CD4-positive, CD25-positive, alpha-beta regulatory T cell (primary cell): ENCODE data around the gene SPATA24. TPM values are rescaled to one million over a fixed set of nuclear protein-coding genes. Genes with fewer than 3 reads are reported as not detected.

ENCODE experiments used
- ATAC-seq, 2 donors: fragments of 150-1000 bp; cut with Tn5 transposase; one replicate each; pipeline ENCODE4 v1.10.0; 2021; ENCODE audit warnings: low read depth in 2 of 2, moderate number of reproducible peaks in 2 of 2, moderate library complexity in 1 of 2
- DNase-seq, 3 donors: peaks; one replicate each; pipeline versions ENCODE4 v3.0.0 to v3.0.0-alpha.2; 2012 to 2022; ENCODE audit warnings: mixed read lengths in 1 of 3
- H3K27ac ChIP-seq: one replicate; pipeline ENCODE4 v1.7.0; 2013; ENCODE audit warnings: mild to moderate bottlenecking, low read length; ENCODE audit not compliant: insufficient read depth, poor library complexity, severe bottlenecking
- H3K27me3 ChIP-seq: one replicate; pipeline ENCODE4 v1.7.0; 2013; ENCODE audit warnings: low read length; ENCODE audit not compliant: control insufficient read depth, insufficient read depth
- H3K36me3 ChIP-seq: one replicate; pipeline ENCODE4 v1.7.0; 2013; ENCODE audit warnings: mild to moderate bottlenecking, low read length, moderate library complexity; ENCODE audit not compliant: control insufficient read depth, insufficient read depth
- H3K4me1 ChIP-seq: 2 replicates; pipeline ENCODE4 v1.7.0; 2013; ENCODE audit warnings: mild to moderate bottlenecking, low read length; ENCODE audit not compliant: insufficient read depth, control insufficient read depth, poor library complexity, severe bottlenecking
- H3K4me3 ChIP-seq: one replicate; pipeline ENCODE4 v1.7.0; 2013; ENCODE audit warnings: low read depth, mild to moderate bottlenecking, low read length, moderate library complexity
- H3K9me3 ChIP-seq, 2 experiments: 1 replicate in 1 of 2; 2 replicates in 1 of 2; pipeline ENCODE4 v1.7.0; 2013; ENCODE audit warnings: low read length in 2 of 2, mild to moderate bottlenecking in 1 of 2, moderate library complexity in 1 of 2; ENCODE audit not compliant: control insufficient read depth in 2 of 2
- H3K27ac Mint-ChIP-seq, 3 donors: one replicate each; pipeline ENCODE4 v1.8.0; 2020 to 2022; ENCODE audit warnings: mild to moderate bottlenecking in 3 of 3, mixed read lengths in 3 of 3, moderate library complexity in 2 of 3
- H3K27me3 Mint-ChIP-seq: one replicate; pipeline ENCODE4 v1.8.0; 2022; ENCODE audit warnings: mild to moderate bottlenecking, mixed read lengths
- H3K36me3 Mint-ChIP-seq: one replicate; pipeline ENCODE4 v1.8.0; 2020; ENCODE audit warnings: mixed read lengths
- H3K4me1 Mint-ChIP-seq, 4 donors: one replicate each; pipeline ENCODE4 v1.8.0; 2020 to 2022; ENCODE audit warnings: mixed read lengths in 4 of 4, mild to moderate bottlenecking in 1 of 4
- H3K4me3 Mint-ChIP-seq, 4 donors: one replicate each; pipeline ENCODE4 v1.8.0; 2020 to 2022; ENCODE audit warnings: mild to moderate bottlenecking in 4 of 4, mixed read lengths in 4 of 4, moderate library complexity in 3 of 4
- H3K9me3 Mint-ChIP-seq, 7 donors: one replicate each; pipeline ENCODE4 v1.8.0; 2020 to 2022; ENCODE audit warnings: mixed read lengths in 7 of 7, mild to moderate bottlenecking in 3 of 7, moderate library complexity in 2 of 7
- polyA plus RNA-seq, 4 donors: library from polyadenylated mRNA; unstranded; fragments of 300-500 nt; fragmentation: Illumina TruSeq; gene quantifications; one replicate each; pipeline ENCODE4 v1.2.3, GENCODE V29; 2021
- total RNA-seq: library from RNA; stranded (reverse); gene quantifications from one replicate; pipeline ENCODE4 v1.2.3, GENCODE V29; 2022

Gene SPATA24
- total and polyA plus RNA-seq, 5 donors from 2014 or later = 4.4 to 6.8 (median 5.5) TPM

DNA sequence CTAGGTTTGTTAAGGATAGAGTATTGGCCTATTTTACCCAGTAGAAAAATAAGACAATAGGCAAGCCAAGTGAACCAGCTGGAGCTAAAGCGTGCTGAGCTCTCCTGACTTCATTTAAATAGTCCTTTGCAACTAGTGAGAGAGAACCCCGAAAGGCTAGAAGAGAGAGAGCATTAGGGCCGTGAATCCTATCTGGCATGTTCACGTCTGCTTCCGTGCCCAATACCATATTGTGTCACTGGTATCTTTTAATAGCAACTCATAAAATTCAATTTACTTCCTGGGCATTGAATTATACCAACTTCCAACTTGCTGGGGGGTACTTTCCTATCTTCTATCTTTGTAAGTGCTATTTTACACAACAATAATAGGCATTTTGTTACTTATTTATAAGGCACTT, 21.6 kb upstream of the SPATA24 start:
- H3K4me1 Mint-ChIP-seq = peaks cover 14 to 31% (median 17%) of the 10 kb centered on the region in 4 donors
- H3K27me3 Mint-ChIP-seq = no peaks in the 10 kb centered on the region
- no peak overlapping the region for H3K4me3 ChIP-seq
- H3K9me3 ChIP-seq = no peaks in the 10 kb centered on the region
- H3K4me1 ChIP-seq = peaks cover 5% of the 10 kb centered on the region
- H3K36me3 Mint-ChIP-seq = peaks cover 9% of the 10 kb centered on the region
- no peaks in the 10 kb centered on the region for H3K9me3 Mint-ChIP-seq
- H3K27me3 ChIP-seq = no peaks in the 10 kb centered on the region
- no peak overlapping the region for H3K27ac ChIP-seq
- H3K27ac Mint-ChIP-seq = no peak overlapping the region
- peaks cover 13% of the 10 kb centered on the region for H3K36me3 ChIP-seq
- H3K4me3 Mint-ChIP-seq = no peak overlapping the region
- DNase-seq (no peak), ATAC-seq (no peak)

DNA sequence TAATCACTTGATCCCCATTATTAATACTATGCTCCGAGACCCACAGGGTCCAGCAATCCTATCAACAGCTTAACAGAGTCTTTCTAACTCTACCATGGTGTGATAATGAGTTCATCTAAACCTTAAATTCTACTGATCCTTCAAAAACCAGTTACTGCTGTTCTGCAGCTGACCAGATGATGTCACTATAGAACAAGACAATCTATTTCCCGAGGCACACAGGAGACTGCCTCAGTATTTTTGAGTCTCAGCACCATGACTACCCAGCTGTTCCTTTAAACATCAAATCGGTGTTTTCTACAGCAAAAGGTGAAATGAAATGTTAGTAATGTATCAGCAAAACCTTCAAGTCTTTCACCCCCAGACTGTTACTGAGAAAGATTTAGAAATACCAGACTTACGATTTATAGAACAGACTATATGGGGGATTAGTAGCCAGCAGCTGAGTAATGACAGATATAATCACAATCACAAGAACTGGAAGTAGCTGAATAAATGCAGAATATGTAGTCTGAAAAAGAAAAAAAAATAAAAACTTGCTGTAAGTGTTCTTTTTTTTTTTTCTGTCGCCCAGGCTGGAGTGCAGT, 18.5 kb upstream of the SPATA24 start:
- ATAC-seq (peak; percentile 90 to 95), DNase-seq (peak; percentile 46 to 89 (median 83))
- Histone ChIP-seq H3K36me3 (peaks cover 16% of the 10 kb centered on the region), H3K9me3 (no peaks in the 10 kb centered on the region), H3K27me3 (no peaks in the 10 kb centered on the region), H3K4me1 (no peaks in the 10 kb centered on the region), H3K4me3 (no peak overlapping the region), H3K27ac (no peak overlapping the region)
- peaks cover 27% of the 10 kb centered on the region for H3K36me3 Mint-ChIP-seq
- no peaks in the 10 kb centered on the region for H3K9me3 Mint-ChIP-seq
- H3K27me3 Mint-ChIP-seq = no peaks in the 10 kb centered on the region
- H3K4me3 Mint-ChIP-seq = no peak overlapping the region
- peaks cover 6 to 14% (median 9%) of the 10 kb centered on the region in 4 donors for H3K4me1 Mint-ChIP-seq
- H3K27ac Mint-ChIP-seq = peak overlapping the region; percentile 18 to 87 (median 63)

DNA sequence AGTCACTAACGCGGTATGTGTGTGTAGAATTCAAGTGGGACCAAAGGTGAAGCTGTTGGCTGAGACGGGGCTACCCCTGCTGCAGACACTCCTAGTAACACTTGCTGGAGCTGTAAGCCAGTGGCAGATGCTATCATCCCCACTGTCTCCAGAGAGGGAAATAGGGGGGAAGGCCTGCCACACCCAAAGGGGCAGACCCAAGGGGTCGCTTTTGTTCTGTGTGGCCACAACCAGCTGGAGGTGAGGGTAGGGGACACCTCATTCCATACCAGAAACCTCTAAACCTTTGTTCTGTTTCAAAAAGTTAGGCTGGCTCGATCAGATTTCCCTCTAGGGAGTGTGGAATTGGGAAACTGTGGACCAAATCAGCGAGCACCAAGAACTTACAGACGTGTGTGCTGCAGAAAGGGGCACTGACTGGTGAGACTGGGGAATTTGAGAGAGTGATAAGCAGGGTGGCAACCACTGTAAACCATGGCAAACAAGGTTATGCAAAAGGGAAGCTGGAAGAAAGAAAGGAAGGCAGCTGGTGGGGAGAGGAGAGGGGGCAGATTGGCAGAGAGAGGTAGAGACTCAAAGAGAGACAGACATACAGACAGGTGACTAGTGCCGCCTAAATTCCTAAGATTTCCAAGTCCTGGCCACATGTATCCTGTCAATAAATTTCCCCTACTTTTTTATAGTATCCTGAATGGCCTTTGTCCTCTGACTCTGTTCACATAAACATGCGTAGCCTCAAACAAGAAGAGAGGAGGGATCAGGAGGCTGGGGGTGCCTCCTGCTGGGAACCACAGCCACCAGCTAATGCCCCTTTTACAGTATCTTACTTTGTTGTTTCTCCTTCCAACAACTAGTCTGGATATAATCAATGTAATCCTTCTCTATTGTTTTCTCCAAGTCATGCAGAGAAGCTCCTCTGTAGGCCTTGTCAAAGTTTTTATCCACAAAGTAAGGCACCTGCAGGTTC, 15.6 kb upstream of the SPATA24 start:
- Histone ChIP-seq H3K36me3 (peaks cover 15% of the 10 kb centered on the region), H3K27me3 (no peaks in the 10 kb centered on the region), H3K9me3 (no peaks in the 10 kb centered on the region), H3K27ac (no peak overlapping the region), H3K4me3 (no peak overlapping the region), H3K4me1 (peaks cover 20% of the 10 kb centered on the region)
- Mint-ChIP-seq H3K9me3 (no peaks in the 10 kb centered on the region), H3K4me3 (no peak overlapping the region), H3K27me3 (no peaks in the 10 kb centered on the region), H3K4me1 (peaks cover 13 to 33% (median 28%) of the 10 kb centered on the region in 4 donors), H3K27ac (peak overlapping the region in 1 of 3 donors; percentile 38), H3K36me3 (peaks cover 27% of the 10 kb centered on the region)
- DNase-seq = no peak
- no peak for ATAC-seq

DNA sequence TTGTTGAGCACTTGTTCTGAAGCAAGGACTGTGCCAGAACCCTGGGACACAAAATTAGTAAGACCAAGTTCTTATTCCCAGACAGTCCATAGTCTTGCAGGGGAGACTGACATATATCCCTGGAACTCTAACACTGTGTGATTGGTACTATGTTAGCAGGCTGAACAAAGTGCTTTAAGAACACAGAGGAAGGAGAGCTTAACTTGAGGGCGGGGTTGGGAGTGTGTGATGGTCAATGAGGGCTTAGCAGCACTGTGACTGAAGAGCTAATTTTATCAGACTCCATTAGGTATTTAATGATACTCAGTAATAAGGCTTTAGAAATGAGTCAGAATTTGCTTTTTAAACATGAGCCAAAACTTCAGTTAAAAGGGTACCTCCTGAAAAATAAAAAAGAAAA, 14.9 kb upstream of the SPATA24 start:
- no peaks in the 10 kb centered on the region for H3K9me3 ChIP-seq
- no peak for DNase-seq
- H3K4me1 Mint-ChIP-seq = peaks cover 18 to 38% (median 33%) of the 10 kb centered on the region in 4 donors
- H3K4me1 ChIP-seq = peaks cover 27% of the 10 kb centered on the region
- no peak overlapping the region for H3K27ac Mint-ChIP-seq
- no peaks in the 10 kb centered on the region for H3K27me3 Mint-ChIP-seq
- H3K9me3 Mint-ChIP-seq = no peaks in the 10 kb centered on the region
- H3K36me3 Mint-ChIP-seq = peaks cover 24% of the 10 kb centered on the region
- no peak overlapping the region for H3K4me3 ChIP-seq
- no peak for ATAC-seq
- no peaks in the 10 kb centered on the region for H3K27me3 ChIP-seq
- no peak overlapping the region for H3K4me3 Mint-ChIP-seq
- H3K36me3 ChIP-seq = peaks cover 8% of the 10 kb centered on the region
- H3K27ac ChIP-seq = no peak overlapping the region

DNA sequence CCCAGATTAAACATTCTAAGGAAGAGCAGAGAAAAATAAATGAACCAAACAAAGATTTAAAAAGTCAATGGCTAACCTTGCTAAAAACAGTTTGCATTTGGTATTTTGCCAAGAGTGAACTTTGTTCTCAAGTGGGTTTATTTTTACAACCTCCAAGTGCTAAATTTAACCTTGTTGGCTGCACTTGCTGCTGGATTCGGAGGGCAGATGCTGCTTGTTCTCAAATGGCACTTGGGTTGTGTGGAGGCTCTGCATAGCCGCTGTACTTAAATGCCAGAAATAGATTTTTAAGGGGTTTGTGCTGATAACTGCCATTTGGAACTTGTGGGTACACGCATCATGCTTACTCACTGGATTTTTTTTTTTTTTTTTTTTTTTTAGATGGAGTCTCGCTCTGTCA, 13.3 kb upstream of the SPATA24 start:
- Histone ChIP-seq H3K9me3 (no peaks in the 10 kb centered on the region), H3K36me3 (peaks cover 7% of the 10 kb centered on the region), H3K4me3 (no peak overlapping the region), H3K27ac (no peak overlapping the region), H3K27me3 (no peaks in the 10 kb centered on the region), H3K4me1 (peaks cover 30% of the 10 kb centered on the region)
- Mint-ChIP-seq H3K9me3 (no peaks in the 10 kb centered on the region), H3K4me1 (peaks cover 25 to 38% (median 33%) of the 10 kb centered on the region in 4 donors), H3K4me3 (no peak overlapping the region), H3K27me3 (no peaks in the 10 kb centered on the region), H3K36me3 (peaks cover 20% of the 10 kb centered on the region), H3K27ac (no peak overlapping the region)
- DNase-seq (no peak), ATAC-seq (no peak)

DNA sequence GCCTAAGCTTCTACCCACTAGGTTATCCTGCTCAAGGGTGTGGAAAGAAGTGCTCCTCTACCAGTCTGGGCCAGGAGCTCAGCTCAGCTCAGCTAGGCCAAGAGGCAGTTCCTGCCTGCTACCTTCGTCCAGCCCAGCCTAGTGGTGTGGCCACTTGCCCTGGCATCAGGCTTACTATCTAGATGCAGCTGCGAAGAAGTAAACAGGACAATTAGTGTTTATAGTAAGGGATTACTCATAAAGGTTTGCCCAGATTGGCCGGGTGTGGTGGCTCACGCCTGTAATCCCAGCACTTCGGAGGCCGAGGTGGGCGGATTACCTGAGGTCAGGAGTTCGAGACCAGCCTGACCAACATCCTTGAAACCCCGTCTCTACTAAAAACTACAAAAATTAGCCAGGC, 12.8 kb upstream of the SPATA24 start:
- H3K4me3 ChIP-seq = no peak overlapping the region
- Mint-ChIP-seq H3K36me3 (peaks cover 18% of the 10 kb centered on the region), H3K9me3 (no peaks in the 10 kb centered on the region), H3K27ac (no peak overlapping the region), H3K4me3 (peak overlapping the region in 1 of 4 donors; percentile 11), H3K4me1 (peaks cover 22 to 36% (median 32%) of the 10 kb centered on the region in 4 donors), H3K27me3 (no peaks in the 10 kb centered on the region)
- no peaks in the 10 kb centered on the region for H3K9me3 ChIP-seq
- no peak for ATAC-seq
- H3K36me3 ChIP-seq = peaks cover 7% of the 10 kb centered on the region
- H3K4me1 ChIP-seq = peaks cover 30% of the 10 kb centered on the region
- no peak for DNase-seq
- no peaks in the 10 kb centered on the region for H3K27me3 ChIP-seq
- no peak overlapping the region for H3K27ac ChIP-seq

DNA sequence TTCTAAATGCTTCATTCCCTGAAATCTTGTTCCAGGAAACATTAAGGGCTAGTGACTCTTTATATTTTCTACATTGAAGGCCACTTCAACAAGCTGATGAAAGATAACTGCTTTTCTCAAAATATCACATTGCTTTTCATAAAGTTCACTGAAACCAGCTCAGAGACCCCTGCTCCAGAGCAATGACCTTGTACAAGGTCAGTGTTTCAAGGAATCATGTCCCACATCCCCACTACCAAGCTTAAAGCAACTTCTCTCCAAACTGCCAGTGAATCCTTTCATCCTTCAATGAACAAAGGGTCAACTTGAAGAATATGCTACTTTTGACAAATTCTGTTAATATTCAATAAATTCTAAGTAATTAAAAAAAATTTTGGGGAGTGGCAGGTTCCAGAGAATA, 12.0 kb upstream of the SPATA24 start:
- peak overlapping the region; percentile 46 for H3K4me3 ChIP-seq
- peaks cover 22 to 36% (median 32%) of the 10 kb centered on the region in 4 donors for H3K4me1 Mint-ChIP-seq
- H3K27me3 Mint-ChIP-seq = no peaks in the 10 kb centered on the region
- ATAC-seq = no peak
- peaks cover 7% of the 10 kb centered on the region for H3K36me3 ChIP-seq
- H3K4me1 ChIP-seq = peaks cover 30% of the 10 kb centered on the region
- H3K36me3 Mint-ChIP-seq = peaks cover 18% of the 10 kb centered on the region
- H3K9me3 ChIP-seq = no peaks in the 10 kb centered on the region
- no peaks in the 10 kb centered on the region for H3K9me3 Mint-ChIP-seq
- H3K27me3 ChIP-seq = no peaks in the 10 kb centered on the region
- peak overlapping the region in 1 of 3 donors; percentile 64 for H3K27ac Mint-ChIP-seq
- no peak overlapping the region for H3K27ac ChIP-seq
- DNase-seq = no peak
- peak overlapping the region in 2 of 4 donors; percentile 19 to 22 for H3K4me3 Mint-ChIP-seq
